ENCODE data around the gene RAB3GAP1.

DNA sequence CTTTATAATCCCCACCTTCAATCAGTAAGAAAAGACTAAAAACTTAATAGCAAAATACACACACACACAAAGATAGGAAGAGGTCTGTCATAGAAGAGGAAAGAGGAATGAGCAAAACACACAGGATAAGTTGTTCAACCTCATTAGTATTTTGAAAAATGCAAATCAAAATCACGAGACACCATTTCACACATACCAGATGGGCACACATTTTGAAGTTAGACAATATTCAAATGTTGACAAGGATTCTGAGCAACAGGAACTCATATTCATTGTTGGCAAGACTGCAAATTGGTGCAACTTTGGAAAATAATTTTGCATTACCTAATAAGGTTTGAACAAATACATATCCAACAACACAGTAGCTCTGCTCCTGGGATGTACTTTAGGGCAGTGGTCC lies 127.6 kb downstream of the RAB3GAP1 start:
- TF ChIP-seq, protein P1, sequence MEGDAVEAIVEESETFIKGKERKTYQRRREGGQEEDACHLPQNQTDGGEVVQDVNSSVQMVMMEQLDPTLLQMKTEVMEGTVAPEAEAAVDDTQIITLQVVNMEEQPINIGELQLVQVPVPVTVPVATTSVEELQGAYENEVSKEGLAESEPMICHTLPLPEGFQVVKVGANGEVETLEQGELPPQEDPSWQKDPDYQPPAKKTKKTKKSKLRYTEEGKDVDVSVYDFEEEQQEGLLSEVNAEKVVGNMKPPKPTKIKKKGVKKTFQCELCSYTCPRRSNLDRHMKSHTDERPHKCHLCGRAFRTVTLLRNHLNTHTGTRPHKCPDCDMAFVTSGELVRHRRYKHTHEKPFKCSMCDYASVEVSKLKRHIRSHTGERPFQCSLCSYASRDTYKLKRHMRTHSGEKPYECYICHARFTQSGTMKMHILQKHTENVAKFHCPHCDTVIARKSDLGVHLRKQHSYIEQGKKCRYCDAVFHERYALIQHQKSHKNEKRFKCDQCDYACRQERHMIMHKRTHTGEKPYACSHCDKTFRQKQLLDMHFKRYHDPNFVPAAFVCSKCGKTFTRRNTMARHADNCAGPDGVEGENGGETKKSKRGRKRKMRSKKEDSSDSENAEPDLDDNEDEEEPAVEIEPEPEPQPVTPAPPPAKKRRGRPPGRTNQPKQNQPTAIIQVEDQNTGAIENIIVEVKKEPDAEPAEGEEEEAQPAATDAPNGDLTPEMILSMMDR (conservative IDR thresholded peaks at IDR 0.05; ENCODE audit: low read depth, low read length), result no peak
- TF ChIP-seq EZH2 (IDR thresholded peaks at IDR 0.05; ENCODE audit: borderline replicate concordance, low read depth, low read length, poor library complexity, severe bottlenecking), result no peak
